HG03565 (cell line): ENCODE measurements around the gene SLC66A3.

Source experiments
- ATAC-seq: cut with Tn5 transposase; IDR thresholded peaks from one replicate; pipeline ENCODE4 v1.9.1; 2021; ENCODE audit warnings: mild to moderate bottlenecking, moderate library complexity; ENCODE audit not compliant: unreplicated experiment

Gene SLC66A3

GRCh38 chr2:11155381-11156035 lies at the start of gene SLC66A3:
SLC66A3 (plus strand) TSS chr2:11155467; CDS start chr2:11155547, 80 bp downstream.
- ATAC-seq, result peak; percentile 83

GRCh38 chr2:11109002-11109401 lies 46.3 kb upstream of the SLC66A3 start:
- ATAC-seq, result no peak

GRCh38 chr2:11112870-11113428 lies 42.3 kb upstream of the SLC66A3 start:
- no peak for ATAC-seq

- ATAC-seq, result no peak
These were observed 37.5 kb upstream of the SLC66A3 start for GRCh38 chr2:11117776-11118175.

GRCh38 chr2:11118761-11119160 lies 36.5 kb upstream of the SLC66A3 start:
- no peak for ATAC-seq

- no peak for ATAC-seq
These were observed 34.0 kb upstream of the SLC66A3 start for GRCh38 chr2:11121099-11121822.

- ATAC-seq, result no peak
These were observed 33.5 kb upstream of the SLC66A3 start for GRCh38 chr2:11121823-11122155.

GRCh38 chr2:11122380-11122779 lies 32.9 kb upstream of the SLC66A3 start:
- ATAC-seq, result no peak

- ATAC-seq, result no peak
These were observed 32.1 kb upstream of the SLC66A3 start for GRCh38 chr2:11123001-11123809.

- ATAC-seq, result peak; percentile 46
These were observed 31.2 kb upstream of the SLC66A3 start for GRCh38 chr2:11123856-11124759.

GRCh38 chr2:11124760-11125068 lies 30.6 kb upstream of the SLC66A3 start:
- ATAC-seq, result no peak

GRCh38 chr2:11127761-11128160 lies 27.5 kb upstream of the SLC66A3 start:
- no peak for ATAC-seq

- ATAC-seq, result no peak
These were observed 26.9 kb upstream of the SLC66A3 start for GRCh38 chr2:11128243-11128951.

GRCh38 chr2:11129598-11130449 lies 25.4 kb upstream of the SLC66A3 start:
- peak; percentile 68 for ATAC-seq

GRCh38 chr2:11131166-11131920 lies 23.9 kb upstream of the SLC66A3 start:
- ATAC-seq, result no peak

GRCh38 chr2:11132036-11132671 lies 23.1 kb upstream of the SLC66A3 start:
- ATAC-seq, result no peak

- no peak for ATAC-seq
These were observed 21.9 kb upstream of the SLC66A3 start for GRCh38 chr2:11133238-11133935.
